ENCODE results near the gene DYSF.

- TF ChIP-seq, protein P1, sequence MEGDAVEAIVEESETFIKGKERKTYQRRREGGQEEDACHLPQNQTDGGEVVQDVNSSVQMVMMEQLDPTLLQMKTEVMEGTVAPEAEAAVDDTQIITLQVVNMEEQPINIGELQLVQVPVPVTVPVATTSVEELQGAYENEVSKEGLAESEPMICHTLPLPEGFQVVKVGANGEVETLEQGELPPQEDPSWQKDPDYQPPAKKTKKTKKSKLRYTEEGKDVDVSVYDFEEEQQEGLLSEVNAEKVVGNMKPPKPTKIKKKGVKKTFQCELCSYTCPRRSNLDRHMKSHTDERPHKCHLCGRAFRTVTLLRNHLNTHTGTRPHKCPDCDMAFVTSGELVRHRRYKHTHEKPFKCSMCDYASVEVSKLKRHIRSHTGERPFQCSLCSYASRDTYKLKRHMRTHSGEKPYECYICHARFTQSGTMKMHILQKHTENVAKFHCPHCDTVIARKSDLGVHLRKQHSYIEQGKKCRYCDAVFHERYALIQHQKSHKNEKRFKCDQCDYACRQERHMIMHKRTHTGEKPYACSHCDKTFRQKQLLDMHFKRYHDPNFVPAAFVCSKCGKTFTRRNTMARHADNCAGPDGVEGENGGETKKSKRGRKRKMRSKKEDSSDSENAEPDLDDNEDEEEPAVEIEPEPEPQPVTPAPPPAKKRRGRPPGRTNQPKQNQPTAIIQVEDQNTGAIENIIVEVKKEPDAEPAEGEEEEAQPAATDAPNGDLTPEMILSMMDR (conservative IDR thresholded peaks at IDR 0.05), result no peak
- no peak for TF ChIP-seq ZFX (IDR thresholded peaks at IDR 0.05)
Observed at GRCh38 chr2:71507476-71507875, 54.1 kb downstream of the DYSF start.

Measured in C4-2B (cell line).